Activated CD8-positive, alpha-beta memory T cell treated with anti-CD3 and anti-CD28 coated beads, Interleukin-2, amount 50 U/mL, for 1 hour (primary cell): ENCODE measurements around the gene ERC2.

Source experiments
- DNase-seq: peaks from one replicate; pipeline ENCODE4 v3.0.0-alpha.2; 2020; ENCODE audit errors: extremely low read depth

The ERC2 gene

GRCh38 chr3:55929154-55929869, 539.0 kb downstream of the ERC2 start:
- DNase-seq = no peak

DNA sequence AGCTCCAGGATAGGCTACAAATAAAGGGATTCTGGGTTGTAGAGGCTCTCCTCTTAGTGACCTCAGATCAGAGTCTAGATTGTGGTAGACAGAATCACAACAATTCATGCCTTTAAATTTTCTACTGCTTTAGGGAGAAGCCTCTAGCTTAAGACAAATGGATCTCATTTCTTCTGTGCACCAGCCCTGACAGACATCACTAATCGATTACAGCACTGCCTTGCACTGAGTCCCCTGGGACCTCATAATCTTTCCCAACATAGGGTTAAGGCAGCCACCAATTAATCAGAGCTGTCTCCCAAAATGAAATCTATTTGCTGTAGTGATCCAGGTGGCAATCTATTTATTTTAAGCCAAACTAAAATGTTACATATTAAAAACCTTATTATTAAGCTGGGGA, 544.6 kb downstream of the ERC2 start:
- no peak for DNase-seq

DNA sequence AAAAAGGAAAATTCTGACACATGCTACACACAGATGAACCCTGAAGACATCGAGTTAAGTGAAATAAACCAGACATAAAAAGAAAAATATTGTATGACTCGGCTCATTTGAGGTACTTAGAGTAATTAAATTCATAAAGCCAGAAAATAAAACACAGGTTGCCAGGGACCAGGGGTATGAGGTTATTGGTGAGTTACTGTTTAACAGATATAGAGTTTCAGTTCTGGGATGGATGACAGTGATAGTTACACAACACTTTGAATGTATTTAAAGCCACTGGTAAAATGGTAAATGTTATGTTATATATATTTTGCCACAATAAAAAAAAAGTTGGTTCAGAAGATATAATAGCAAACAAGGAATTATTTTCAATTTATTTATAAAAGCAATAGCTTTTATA, 545.1 kb downstream of the ERC2 start:
- DNase-seq = no peak

DNA sequence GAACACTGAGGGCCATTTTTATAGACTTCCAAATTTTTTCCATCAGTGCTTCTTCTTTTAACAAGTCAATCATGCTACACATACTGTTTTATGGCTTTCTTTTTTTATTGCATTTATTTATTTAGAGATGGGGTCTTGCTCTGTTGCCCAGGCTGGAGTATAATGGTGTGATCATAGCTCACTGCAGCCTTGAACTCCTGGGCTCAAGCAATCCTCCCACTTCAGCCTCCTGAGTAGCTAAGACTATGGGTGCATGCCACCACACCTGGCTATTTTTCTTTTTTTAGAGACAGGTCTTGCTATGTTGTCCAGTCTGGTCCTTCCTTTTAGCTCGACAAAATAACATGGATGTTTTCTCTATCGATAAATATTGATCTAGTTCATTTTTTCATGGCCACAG, 555.4 kb downstream of the ERC2 start:
- no peak for DNase-seq

DNA sequence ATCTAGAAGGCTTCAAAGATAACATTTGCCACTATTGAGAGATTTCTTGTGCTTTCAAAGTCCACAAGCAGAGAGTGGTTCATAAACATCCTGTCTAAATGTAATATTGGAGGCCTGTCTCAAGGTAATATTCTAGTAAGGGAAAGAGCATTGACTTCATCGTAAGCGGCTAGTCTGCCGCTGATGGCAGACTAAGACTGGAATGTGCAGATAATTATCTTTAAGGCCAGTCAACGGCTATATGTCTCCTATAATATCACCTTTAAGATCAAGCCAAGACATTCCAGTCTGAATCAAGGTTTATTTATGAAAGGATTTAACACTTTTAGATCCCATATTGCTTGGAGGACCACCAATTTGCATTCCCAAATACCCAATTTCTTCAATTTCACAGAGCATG, 557.0 kb downstream of the ERC2 start:
- no peak for DNase-seq

GRCh38 chr3:55910543-55910942, 557.7 kb downstream of the ERC2 start:
- no peak for DNase-seq

GRCh38 chr3:55909373-55909772, 558.9 kb downstream of the ERC2 start:
- DNase-seq = no peak

DNA sequence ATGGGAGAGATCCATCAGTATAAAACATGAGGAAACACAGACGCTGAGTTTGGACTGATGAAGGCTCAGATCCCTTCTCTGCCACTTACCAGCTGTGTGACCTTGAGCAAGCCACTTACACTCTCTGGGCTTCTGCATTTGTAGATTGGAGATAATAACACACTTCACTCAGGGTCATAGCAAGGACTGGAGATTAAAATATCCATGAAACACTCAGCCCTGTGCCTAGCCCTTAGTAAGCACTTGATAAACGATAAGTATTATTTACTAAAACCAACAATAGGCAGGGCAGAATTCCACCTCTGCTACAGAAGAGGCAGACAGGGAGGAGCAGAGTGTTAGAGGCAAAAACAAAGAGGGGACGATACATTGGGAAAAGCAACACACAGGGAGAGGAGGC, 560.7 kb downstream of the ERC2 start:
- DNase-seq = no peak

- no peak for DNase-seq
Measured at GRCh38 chr3:55906896-55907295, 561.4 kb downstream of the ERC2 start.

- DNase-seq = no peak
Measured at GRCh38 chr3:55904716-55905115, 563.6 kb downstream of the ERC2 start.

GRCh38 chr3:55903680-55904079, 564.6 kb downstream of the ERC2 start:
- DNase-seq = no peak

DNA sequence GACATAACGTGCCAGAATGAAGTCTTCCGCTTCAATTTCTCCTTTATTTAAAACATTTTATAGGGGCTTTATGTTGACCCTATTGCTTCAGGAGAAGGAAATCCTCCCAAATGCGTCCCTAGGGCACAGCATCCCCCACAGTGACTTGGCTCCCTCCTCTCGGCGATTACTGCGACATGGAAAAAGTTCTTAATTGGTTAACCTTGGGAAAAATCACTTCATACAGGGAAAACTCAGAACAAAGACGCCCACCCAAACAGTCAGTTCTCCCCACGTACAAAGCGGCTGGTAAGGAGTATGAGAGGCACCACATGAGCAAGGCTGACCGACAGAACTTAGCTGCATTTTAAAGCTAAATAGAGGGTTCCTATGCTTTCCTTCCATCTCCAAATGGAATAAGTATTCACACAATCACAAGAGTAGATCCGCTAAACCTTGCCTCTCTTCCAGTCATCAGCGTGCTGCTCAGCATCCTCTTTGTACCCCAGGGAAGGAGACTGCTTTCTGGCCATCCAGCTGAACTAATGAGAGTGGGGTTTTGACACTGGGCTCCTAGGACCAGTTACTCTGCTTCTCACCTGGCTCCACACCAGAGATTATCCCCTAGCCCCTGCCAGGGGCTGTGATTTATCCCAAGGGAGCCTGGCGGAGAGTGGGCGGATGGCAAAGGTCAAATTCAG, 565.9 kb downstream of the ERC2 start:
- DNase-seq = no peak

- DNase-seq = no peak
Measured at GRCh38 chr3:55899887-55900286, 568.4 kb downstream of the ERC2 start.

GRCh38 chr3:55897573-55898224, 570.6 kb downstream of the ERC2 start:
- DNase-seq = no peak

DNA sequence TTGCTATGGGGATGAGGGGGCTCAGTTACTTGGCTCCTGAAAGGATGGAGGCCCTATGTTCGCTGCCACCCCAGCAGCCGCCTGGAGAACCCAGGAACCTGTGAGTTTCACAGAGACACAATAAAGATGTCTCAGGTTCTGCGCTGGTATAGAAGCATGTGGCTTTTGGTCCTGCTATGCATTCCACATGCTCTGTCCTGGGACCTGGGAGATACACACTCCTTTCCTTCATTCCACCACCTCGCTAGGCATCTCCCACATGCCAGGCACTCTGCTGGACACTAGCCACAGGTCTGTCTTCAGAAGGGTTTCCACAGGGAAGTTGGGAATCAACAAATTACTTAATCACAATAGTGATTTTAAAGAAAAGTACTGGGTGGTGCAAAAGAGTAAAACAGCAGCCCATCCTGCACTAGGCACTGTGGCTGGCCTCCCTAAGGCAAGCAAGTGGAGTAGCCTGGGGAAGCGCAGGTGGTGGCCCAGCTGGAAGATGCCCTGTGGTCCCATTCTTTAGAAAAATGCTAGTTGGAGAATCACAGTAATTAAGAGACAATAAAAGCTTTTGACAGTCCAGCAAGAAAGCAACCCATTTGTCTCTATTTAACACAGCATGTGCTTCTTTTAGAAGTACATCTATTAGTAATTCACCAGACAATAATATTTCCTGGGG, 572.2 kb downstream of the ERC2 start:
- DNase-seq = no peak

DNA sequence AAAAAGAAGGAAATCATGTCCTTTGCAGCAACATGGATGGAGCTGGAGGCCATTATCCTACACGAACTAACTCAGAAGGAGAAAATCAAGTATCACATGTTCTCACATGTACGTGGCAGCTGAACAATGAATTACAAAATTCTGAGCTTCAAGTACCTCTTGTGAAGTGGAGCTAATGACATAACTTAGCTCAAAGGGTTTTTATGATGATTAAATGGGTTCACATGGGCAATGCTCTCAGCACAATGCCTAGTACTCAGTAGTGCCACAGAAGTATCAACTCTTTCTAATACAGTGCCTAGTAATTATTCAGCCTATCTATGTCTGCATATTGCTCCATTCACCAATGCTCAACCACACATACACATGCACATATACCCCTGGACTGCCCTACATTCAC, 573.7 kb downstream of the ERC2 start:
- DNase-seq = no peak

- DNase-seq = no peak
Measured at GRCh38 chr3:55893045-55893664, 575.1 kb downstream of the ERC2 start.

DNA sequence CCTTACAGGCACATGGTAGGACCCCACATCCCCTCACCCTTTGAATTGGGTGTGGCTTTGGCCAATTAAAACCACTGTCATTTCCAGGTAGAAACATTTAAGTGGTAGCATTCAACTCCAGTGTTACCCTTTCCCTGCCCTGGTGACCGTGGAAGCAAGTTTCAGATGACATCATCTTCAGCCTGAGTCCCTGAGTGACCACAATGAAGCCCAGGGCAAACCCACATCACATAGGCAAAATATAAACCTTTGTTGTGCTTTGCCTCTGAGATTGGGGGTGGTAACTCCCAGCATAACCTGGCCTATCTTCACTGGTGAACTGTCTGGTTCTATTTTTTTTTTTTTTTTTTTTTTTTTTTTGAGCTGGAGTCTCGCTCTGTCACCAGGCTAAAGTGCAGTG, 577.2 kb downstream of the ERC2 start:
- no peak for DNase-seq

DNA sequence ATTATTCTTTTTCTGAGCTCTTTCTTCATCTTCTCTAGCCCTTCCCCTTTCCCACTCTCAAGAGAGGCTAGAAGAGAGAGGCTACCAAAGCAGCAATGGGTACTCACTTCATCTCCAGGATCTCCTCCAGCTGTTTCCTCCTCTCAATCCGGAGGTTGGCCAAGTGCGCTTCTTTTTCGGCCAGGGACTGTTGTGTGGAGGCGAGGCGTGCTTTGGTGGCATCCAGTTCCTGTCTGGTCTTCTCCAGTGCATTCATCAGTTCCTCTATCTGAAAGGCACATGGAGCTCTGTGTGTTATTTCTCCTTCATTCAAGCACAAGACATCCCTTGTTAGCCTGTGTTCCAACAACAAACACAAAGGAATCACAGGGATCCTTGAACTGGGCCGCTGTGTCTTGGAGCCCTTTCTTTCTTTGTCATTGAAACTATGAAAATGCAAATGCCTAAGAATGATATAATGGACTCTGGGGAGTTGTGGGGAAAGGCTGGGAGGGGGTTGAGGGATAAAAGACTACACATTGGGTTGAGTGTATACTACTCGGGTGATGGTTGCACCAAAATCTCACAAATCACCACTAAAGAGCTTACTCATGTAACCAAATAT, 579.9 kb downstream of the ERC2 start:
- no peak for DNase-seq

- no peak for DNase-seq
Measured at GRCh38 chr3:55885721-55886120, 582.5 kb downstream of the ERC2 start.

DNA sequence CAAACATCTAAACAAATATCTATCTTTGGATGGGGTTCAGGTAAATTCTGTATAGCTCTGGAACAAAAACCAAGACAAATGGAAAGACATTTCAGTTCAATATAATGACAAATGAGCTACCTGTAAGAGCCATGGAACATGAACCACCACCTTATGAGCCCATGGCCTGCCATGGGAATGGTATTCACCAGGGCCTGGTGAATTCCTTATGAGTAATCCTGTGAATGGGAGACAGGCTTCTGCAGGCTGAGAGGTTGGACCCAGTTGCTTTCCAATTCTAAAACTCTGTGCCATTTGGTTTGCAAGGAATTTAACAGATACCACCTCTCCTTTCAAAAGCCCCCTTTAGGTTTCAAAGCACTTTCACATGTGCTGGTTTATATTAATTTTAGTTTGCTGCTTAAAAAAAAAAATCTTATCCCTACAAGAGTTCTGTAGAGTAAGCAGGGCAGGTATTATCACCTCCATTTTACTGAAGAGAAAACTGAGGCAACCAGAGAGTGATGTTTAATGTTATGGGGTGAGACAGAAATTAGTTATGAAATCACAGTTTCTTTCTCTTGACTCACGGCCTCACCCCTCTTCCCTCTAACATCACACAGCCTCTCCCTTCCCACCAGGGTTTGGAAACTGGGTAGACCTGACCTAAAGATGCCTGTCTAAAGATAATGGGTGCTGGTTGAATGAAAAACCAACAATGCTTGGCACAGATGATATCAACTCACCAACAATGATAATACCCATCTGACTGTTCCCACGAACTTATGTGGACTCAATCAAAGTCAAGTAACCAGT, 583.6 kb downstream of the ERC2 start:
- DNase-seq = no peak
